SK-N-SH treated with all-trans-retinoic acid at 6 μM for 48 hours (cell line): ENCODE measurements around the gene CLPTM1L.
"Not testable (repeated sequence)": the region's sequence is repeated elsewhere in the genome, so short reads cannot be mapped to it uniquely, and the experiment has no call there.

Experiments
- ARNTL ChIP-seq: fragments of 450-650 bp; formaldehyde crosslinking; IDR thresholded peaks from 2 replicates; pipeline ENCODE4 v1.5.0; 2020; ENCODE audit warnings: low read depth, mild to moderate bottlenecking, moderate library complexity, borderline replicate concordance
- CSDC2 ChIP-seq: fragments of 250-450 bp; sonication (Bioruptor Pico); IDR thresholded peaks from 2 replicates; pipeline ENCODE4 v1.5.0; 2020; ENCODE audit warnings: mild to moderate bottlenecking, moderate library complexity
- OSR1 ChIP-seq: fragments of 250-450 bp; sonication (Bioruptor Pico); IDR thresholded peaks from 2 replicates; pipeline ENCODE4 v1.8.0; 2022; ENCODE audit warnings: moderate library complexity, mild to moderate bottlenecking, inconsistent platforms
- PATZ1 ChIP-seq: fragments of 250-450 bp; sonication (Bioruptor Pico); IDR thresholded peaks from 2 replicates; pipeline ENCODE4 v1.8.0; 2020; ENCODE audit warnings: mild to moderate bottlenecking, moderate library complexity, borderline replicate concordance
- POU6F1 ChIP-seq: fragments of 250-450 bp; sonication (Bioruptor Pico); IDR thresholded peaks from 2 replicates; pipeline ENCODE4 v1.8.0; 2021; ENCODE audit warnings: low read depth, mild to moderate bottlenecking, moderate library complexity, borderline replicate concordance
- PPARA ChIP-seq: fragments of 250-450 bp; sonication (Bioruptor Pico); IDR thresholded peaks from 2 replicates; pipeline ENCODE4 v1.5.0; 2020; ENCODE audit warnings: mild to moderate bottlenecking, borderline replicate concordance
- RARB ChIP-seq: fragments of 250-450 bp; sonication (Bioruptor Pico); IDR thresholded peaks from 2 replicates; pipeline ENCODE4 v1.8.0; 2021; ENCODE audit warnings: mild to moderate bottlenecking, moderate library complexity
- SNAI2 ChIP-seq: fragments of 250-450 bp; sonication (Bioruptor Pico); IDR thresholded peaks from 2 replicates; pipeline ENCODE4 v1.5.0; 2020; ENCODE audit warnings: mild to moderate bottlenecking, moderate library complexity
- TOX ChIP-seq: fragments of 250-450 bp; sonication (Bioruptor Pico); IDR thresholded peaks from 2 replicates; pipeline ENCODE4 v1.8.0; 2021; ENCODE audit warnings: mild to moderate bottlenecking, moderate library complexity, borderline replicate concordance
- ZFP3 ChIP-seq: fragments of 250-450 bp; sonication (Bioruptor Pico); IDR thresholded peaks from 2 replicates; pipeline ENCODE4 v1.5.0; 2020; ENCODE audit warnings: mild to moderate bottlenecking, moderate library complexity
- ZFP30 ChIP-seq: fragments of 450-650 bp; formaldehyde crosslinking; IDR thresholded peaks from 2 replicates; pipeline ENCODE4 v1.5.0; 2022; ENCODE audit warnings: mild to moderate bottlenecking, moderate library complexity
- ZNF70 ChIP-seq: fragments of 450-650 bp; formaldehyde crosslinking; IDR thresholded peaks from 2 replicates; pipeline ENCODE4 v1.5.0; 2020; ENCODE audit warnings: mild to moderate bottlenecking, moderate library complexity

- TF ChIP-seq PATZ1 (CRISPR knock-in tag); CSDC2 (CRISPR knock-in tag); PPARA (CRISPR knock-in tag); RARB (CRISPR knock-in tag); TOX (CRISPR knock-in tag); ZFP3 (CRISPR knock-in tag); POU6F1 (CRISPR knock-in tag); ZNF70 (CRISPR knock-in tag); ZFP30 (CRISPR knock-in tag); OSR1 (CRISPR knock-in tag); SNAI2 (CRISPR knock-in tag); ARNTL: not testable (repeated sequence)
Measured at GRCh38 chr5:1339818-1340210, 5.1 kb downstream of the CLPTM1L start.
